ENCODE measurements around the gene ESRP2.

Gene ESRP2

GRCh38 chr16:68250951-68251350, 15.0 kb upstream of the ESRP2 start:
- TF ChIP-seq, protein P1, sequence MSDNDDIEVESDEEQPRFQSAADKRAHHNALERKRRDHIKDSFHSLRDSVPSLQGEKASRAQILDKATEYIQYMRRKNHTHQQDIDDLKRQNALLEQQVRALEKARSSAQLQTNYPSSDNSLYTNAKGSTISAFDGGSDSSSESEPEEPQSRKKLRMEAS (IDR thresholded peaks at IDR 0.05; ENCODE audit: low read depth, low read length) = no peak
- no peak for TF ChIP-seq MYC (IDR thresholded peaks at IDR 0.05; ENCODE audit: low read depth, low read length)
- TF ChIP-seq, protein P2, sequence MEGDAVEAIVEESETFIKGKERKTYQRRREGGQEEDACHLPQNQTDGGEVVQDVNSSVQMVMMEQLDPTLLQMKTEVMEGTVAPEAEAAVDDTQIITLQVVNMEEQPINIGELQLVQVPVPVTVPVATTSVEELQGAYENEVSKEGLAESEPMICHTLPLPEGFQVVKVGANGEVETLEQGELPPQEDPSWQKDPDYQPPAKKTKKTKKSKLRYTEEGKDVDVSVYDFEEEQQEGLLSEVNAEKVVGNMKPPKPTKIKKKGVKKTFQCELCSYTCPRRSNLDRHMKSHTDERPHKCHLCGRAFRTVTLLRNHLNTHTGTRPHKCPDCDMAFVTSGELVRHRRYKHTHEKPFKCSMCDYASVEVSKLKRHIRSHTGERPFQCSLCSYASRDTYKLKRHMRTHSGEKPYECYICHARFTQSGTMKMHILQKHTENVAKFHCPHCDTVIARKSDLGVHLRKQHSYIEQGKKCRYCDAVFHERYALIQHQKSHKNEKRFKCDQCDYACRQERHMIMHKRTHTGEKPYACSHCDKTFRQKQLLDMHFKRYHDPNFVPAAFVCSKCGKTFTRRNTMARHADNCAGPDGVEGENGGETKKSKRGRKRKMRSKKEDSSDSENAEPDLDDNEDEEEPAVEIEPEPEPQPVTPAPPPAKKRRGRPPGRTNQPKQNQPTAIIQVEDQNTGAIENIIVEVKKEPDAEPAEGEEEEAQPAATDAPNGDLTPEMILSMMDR (IDR thresholded peaks at IDR 0.05; ENCODE audit: low read depth, low read length) = no peak
- TF ChIP-seq POLR2A (IDR thresholded peaks at IDR 0.05; ENCODE audit: extremely low read depth, insufficient read length) = no peak
- DNase-seq (ENCODE audit: low read depth) = no peak
- no peak overlapping the region for H3K4me3 ChIP-seq (ENCODE audit: low read depth, low read length)

- no peak overlapping the region for H3K4me3 ChIP-seq (ENCODE audit: low read depth, low read length)
- TF ChIP-seq, protein P1 (IDR thresholded peaks at IDR 0.05; ENCODE audit: low read depth, low read length) = no peak
- no peak for TF ChIP-seq MYC (IDR thresholded peaks at IDR 0.05; ENCODE audit: low read depth, low read length)
- TF ChIP-seq, protein P2 (IDR thresholded peaks at IDR 0.05; ENCODE audit: low read depth, low read length) = no peak
- no peak for TF ChIP-seq POLR2A (IDR thresholded peaks at IDR 0.05; ENCODE audit: extremely low read depth, insufficient read length)
- no peak for DNase-seq (ENCODE audit: low read depth)
Measured at GRCh38 chr16:68249371-68249770, 13.4 kb upstream of the ESRP2 start.

- no peak overlapping the region for H3K4me3 ChIP-seq (ENCODE audit: low read depth, low read length)
- no peak for TF ChIP-seq POLR2A (IDR thresholded peaks at IDR 0.05; ENCODE audit: extremely low read depth, insufficient read length)
- DNase-seq (ENCODE audit: low read depth) = no peak
Measured at GRCh38 chr16:68247932-68248331, 12.0 kb upstream of the ESRP2 start.

DNA sequence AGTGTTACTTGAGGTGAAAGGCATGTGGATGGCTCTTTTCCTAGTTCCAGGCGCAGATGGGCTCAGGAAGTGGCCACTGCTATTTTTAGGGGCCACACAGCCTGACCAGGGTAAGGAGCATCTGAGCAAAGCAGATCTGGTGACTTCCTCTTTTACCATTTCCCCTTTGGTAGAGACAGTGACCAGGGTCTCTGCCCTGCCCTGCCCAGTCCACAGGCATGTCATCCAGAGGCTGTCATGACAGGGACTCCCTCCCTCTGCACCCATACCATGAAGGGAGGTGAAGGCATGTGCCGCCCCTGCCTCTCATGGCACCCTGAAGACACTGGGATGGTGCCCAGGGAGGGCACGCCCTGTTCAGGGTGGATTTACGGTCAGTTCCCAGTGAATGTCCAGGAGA, 11.5 kb upstream of the ESRP2 start:
- H3K4me3 ChIP-seq (ENCODE audit: low read depth, low read length) = no peak overlapping the region
- DNase-seq (ENCODE audit: low read depth) = peak; percentile 70
- peak; percentile 57; the same call in 1 of the 2 replicates for TF ChIP-seq MYC (IDR thresholded peaks at IDR 0.05; ENCODE audit: low read depth, low read length)
- TF ChIP-seq, protein P1 (IDR thresholded peaks at IDR 0.05; ENCODE audit: low read depth, low read length) = no peak; the same call in 1 of the 2 replicates

- TF ChIP-seq, protein P2 (IDR thresholded peaks at IDR 0.05; ENCODE audit: low read depth, low read length) = no peak
- TF ChIP-seq MYC (IDR thresholded peaks at IDR 0.05; ENCODE audit: low read depth, low read length) (no peak), POLR2A (IDR thresholded peaks at IDR 0.05; ENCODE audit: extremely low read depth, insufficient read length) (no peak)
- TF ChIP-seq, protein P1 (IDR thresholded peaks at IDR 0.05; ENCODE audit: low read depth, low read length) = no peak
- no peak overlapping the region for H3K4me3 ChIP-seq (ENCODE audit: low read depth, low read length)
- DNase-seq (ENCODE audit: low read depth) = peak; percentile 14
Measured at GRCh38 chr16:68246666-68247065, 10.7 kb upstream of the ESRP2 start.

DNA sequence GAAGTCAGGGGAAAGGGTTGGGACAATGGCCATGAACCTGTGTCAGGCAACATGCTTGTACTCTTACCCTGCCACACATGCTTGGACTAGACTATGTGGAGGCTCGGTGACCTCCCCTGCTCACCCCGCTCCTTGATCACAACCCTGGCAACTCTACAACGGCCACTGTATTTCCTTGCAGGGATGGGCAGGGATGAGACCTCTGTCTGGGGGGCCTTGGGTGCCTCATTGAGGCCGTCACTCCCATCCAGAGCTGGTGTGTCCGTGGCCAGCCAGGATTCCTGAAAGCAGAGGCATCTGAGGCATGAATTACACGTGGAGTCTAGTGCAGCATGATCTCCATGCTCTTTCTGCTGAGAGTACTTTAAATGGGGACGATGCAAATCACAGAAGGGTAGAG, 10.2 kb upstream of the ESRP2 start:
- TF ChIP-seq, protein P2 (IDR thresholded peaks at IDR 0.05; ENCODE audit: low read depth, low read length) = no peak
- no peak for TF ChIP-seq POLR2A (IDR thresholded peaks at IDR 0.05; ENCODE audit: extremely low read depth, insufficient read length)
- TF ChIP-seq MYC (IDR thresholded peaks at IDR 0.05; ENCODE audit: low read depth, low read length) = no peak
- TF ChIP-seq, protein P1 (IDR thresholded peaks at IDR 0.05; ENCODE audit: low read depth, low read length) = no peak
- no peak for DNase-seq (ENCODE audit: low read depth)
- peak overlapping the region; percentile 65 for H3K4me3 ChIP-seq (ENCODE audit: low read depth, low read length)

Measured in NB4 (cell line).